Subcutaneous adipose tissue (tissue), 4 donors: Measurements from ENCODE around the gene AMER3. TPM values are rescaled to one million over a fixed set of nuclear protein-coding genes. Genes with fewer than 3 reads are reported as not detected.

Experiments used
- total RNA-seq, 4 donors: library from RNA; depleted of rRNA; stranded (reverse); fragments of >200 nt; gene quantifications; one replicate each; pipeline ENCODE4 v1.1.0, GENCODE V29; 2016
- TF ChIP-seq, protein P1 (sequence below): fragments of 450-650 bp; IDR thresholded peaks from one replicate; pipeline ENCODE4 v1.5.1; 2016; ENCODE audit warnings: low read depth, mild to moderate bottlenecking, control low read depth, antibody characterized with exemption, moderate library complexity

The AMER3 gene
- total RNA-seq, 4 donors from 2014 or later = not detected

DNA sequence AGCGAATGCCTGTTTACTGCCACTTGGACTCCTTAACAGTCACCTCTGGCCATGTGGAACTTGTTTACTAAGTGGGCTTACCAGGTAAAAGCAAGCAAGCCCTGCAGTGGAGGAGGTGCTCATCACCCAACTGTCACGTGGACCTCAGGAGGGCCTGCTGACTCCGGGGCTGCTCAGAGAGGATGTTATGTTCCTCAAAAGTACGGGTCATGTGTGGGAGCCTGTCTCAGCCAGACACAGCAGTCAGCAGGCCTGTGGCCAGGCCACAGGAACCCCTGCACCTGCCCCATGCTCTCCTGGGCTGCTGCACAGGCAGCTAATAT, 36.2 kb downstream of the AMER3 start:
- TF ChIP-seq, protein P1, sequence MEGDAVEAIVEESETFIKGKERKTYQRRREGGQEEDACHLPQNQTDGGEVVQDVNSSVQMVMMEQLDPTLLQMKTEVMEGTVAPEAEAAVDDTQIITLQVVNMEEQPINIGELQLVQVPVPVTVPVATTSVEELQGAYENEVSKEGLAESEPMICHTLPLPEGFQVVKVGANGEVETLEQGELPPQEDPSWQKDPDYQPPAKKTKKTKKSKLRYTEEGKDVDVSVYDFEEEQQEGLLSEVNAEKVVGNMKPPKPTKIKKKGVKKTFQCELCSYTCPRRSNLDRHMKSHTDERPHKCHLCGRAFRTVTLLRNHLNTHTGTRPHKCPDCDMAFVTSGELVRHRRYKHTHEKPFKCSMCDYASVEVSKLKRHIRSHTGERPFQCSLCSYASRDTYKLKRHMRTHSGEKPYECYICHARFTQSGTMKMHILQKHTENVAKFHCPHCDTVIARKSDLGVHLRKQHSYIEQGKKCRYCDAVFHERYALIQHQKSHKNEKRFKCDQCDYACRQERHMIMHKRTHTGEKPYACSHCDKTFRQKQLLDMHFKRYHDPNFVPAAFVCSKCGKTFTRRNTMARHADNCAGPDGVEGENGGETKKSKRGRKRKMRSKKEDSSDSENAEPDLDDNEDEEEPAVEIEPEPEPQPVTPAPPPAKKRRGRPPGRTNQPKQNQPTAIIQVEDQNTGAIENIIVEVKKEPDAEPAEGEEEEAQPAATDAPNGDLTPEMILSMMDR = no peak

DNA sequence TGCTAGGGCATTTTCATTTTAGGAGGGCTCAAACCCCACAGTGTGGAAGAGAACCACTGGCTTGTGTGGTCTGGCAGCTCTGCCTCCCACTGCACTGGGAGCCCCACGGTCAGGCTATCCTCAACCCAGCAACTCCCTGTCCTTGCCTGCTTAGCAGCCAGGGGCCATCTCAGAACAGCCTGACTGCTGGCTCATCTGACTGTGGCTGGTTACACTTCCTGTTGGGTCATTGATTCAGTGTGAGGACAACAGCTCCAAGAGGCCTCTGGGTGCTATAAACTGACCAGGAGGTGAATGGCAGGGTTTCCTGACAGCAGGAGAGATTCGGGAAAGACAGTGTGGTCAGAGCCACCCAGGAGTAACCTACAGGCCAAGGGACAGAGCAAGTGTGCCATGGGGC, 40.1 kb downstream of the AMER3 start:
- TF ChIP-seq, protein P1 = no peak

DNA sequence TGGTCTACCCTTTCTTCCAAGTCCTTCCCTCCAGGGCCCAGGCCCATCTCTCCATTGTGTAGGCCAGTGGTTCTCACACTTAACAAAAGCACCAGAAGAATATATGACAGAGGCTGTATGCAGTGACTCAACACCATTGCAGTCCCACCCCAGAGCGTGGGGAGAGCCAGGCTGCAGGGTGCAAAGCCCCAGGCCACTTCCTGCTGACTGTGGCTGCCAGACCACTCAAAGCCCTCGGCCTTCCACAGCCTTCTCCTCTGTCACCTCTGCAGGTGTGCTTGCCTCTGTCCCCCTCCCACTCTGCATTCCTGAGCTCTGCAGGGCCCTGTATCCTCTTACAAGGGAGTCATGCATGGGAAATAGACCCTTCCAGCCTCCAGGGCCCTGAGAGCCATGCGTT, 41.0 kb downstream of the AMER3 start:
- TF ChIP-seq, protein P1 = no peak

DNA sequence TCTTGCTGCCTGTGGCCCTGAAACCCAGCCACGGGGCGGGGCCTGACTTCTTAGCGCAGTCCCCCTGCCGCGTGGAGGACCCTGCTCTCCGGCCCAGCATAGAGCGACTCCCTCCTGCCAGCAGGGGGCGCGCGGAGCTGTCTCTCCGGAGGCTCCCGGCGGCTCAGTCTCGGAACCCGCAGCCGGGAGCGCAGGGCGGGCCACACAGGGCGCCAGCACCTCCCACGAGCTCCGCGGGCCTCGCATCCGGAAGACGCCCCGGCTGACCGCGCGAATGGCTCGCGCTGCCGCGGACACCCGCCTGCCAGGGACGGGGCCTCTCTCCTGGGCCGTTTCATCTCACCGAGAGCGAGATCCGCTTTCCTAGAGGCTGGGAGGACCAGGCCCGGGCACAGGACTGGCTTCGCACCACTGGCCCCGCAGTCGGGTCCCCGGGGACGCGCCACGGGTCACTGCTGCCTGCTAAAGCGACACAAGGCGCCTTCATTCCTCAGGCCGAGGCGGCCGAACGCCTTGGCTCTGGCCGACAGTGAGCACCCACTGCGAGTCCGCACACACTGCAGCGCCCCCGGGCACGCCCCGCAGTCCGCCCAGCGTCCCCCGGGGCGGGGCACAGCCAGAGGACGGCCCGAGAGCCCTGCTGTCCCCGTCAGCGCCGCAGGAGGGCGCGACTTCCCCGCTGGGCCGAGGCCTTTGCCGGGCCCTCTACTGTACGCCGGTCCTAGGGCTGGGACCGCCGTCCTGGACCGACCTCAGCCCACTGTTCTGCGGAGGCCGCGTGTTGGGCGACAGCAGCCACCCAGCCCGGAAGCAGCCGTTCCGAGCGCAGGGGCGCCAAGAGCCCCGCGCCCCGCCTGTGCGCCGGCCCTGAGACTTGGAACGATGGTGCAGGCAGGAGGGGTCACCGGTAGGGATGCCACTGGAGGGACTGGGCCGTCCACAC, 42.4 kb downstream of the AMER3 start:
- TF ChIP-seq, protein P1 = no peak

DNA sequence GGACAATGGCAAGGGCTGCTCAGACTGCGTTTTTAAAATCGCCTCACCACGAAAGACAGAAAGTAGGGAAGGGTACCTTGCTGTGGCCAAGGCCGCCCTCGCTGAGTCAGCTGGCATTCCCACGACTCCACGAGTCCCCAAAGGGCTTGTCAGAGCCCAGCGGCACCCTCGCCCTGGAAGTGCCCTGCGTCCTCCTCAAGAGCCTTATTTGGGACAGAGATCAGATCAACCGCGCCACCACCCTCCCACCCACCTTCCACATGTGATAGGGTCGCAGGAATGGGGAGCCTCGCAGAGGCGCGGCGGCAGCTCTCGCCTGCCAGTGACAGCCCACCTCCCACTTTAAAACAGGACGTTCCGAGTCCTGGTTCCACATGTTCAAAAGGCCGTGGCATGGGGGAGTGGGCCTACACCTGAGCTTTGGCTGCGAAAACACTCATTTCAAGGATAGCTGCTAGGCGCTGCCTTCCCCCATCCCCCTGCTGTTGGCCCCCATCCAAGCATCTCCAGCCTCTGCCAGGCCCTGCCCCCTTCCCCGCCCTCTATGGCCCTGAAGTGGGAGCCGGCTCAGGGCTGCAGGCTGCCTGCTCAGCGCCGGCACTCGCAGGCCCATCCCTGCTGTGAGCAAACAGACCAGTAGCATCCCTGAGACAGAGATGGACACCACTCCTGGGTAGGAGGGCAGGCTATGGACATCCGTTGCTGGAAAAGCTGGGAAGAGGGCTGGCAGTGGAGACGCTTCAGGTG, 43.3 kb downstream of the AMER3 start:
- TF ChIP-seq, protein P1 = no peak

DNA sequence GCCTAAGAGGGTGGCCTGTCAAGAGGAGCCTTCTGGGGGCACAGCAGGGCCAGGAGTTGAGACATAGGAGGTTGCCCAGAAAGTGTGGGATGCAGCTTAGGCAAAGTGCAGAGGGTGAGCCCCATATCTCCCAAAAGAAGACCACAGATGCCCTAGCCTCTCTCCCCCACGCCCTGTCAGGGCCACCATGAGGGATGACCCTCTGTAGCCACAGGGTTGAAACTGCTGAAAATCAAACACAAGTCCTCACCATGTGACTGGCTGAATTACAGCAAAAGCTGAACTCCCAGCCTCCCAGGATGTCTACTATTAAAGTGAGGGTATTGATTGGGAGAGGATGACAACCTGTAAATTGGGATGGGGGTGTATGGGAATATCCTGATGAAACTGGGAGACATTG, 44.0 kb downstream of the AMER3 start:
- TF ChIP-seq, protein P1 = no peak

DNA sequence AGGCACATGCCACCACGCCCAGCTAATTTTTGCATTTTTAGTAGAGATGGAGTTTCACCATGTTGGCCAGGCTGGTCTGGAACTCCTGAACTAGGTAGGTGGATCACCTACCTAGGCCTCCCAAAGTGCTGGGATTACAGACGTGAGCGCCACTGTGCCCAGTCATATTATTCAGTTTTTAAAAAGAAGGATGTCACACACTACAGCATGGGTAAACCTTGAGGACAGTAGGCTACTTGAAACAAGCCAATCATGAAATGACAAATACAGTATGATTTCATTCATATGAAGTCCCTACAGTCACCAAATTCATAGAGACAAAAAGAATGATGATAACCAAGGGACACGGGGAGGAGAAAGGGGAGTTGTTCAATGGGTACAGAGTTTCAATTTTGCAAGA, 50.3 kb downstream of the AMER3 start:
- TF ChIP-seq, protein P1 = no peak
